HG02571 (cell line): ENCODE results near the gene BANF1.

ENCODE experiments used
- ATAC-seq: cut with Tn5 transposase; IDR thresholded peaks from one replicate; pipeline ENCODE4 v1.9.1; 2021; ENCODE audit warnings: mild to moderate bottlenecking, moderate library complexity; ENCODE audit not compliant: unreplicated experiment

The BANF1 gene

DNA sequence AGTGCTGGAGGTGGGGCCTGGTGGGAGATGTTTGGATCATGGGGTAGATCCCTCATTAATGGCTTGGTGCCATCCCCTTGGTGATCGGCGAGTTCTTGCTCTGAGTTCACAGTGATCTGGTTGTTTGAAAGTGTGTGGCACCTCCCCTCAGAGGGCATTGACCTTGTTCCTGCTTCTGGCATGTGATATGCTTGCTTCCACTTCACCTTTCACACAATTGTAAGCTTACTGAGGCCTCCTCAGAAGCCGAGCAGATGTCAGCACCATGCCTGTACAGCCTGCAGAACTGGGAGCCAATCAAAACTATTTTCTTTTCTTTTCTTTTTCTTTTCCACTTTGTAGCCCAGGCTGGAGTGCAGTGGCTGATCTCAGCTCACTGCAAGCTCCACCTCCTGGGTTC, 35.0 kb downstream of the BANF1 start:
- no peak for ATAC-seq

DNA sequence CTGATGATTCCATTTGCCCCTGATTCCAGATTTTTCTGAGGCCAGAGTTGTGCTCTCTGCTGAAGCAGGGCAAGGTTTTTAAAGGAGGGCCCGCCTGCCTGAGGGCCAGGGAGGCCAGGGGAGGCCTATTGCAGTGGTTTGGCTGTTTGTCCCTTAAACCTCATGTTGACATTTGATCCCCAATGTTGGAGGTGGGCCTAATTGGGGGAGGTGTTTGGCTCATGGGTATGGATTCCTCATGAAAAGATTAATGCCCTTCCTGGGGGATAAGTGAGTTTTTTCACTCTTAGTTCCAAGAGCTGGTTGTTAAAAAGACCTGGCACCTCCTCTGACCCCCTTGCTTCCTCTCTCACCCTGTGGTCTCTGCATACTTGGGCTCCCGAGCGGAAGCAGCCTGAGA, 37.5 kb downstream of the BANF1 start:
- ATAC-seq: no peak

DNA sequence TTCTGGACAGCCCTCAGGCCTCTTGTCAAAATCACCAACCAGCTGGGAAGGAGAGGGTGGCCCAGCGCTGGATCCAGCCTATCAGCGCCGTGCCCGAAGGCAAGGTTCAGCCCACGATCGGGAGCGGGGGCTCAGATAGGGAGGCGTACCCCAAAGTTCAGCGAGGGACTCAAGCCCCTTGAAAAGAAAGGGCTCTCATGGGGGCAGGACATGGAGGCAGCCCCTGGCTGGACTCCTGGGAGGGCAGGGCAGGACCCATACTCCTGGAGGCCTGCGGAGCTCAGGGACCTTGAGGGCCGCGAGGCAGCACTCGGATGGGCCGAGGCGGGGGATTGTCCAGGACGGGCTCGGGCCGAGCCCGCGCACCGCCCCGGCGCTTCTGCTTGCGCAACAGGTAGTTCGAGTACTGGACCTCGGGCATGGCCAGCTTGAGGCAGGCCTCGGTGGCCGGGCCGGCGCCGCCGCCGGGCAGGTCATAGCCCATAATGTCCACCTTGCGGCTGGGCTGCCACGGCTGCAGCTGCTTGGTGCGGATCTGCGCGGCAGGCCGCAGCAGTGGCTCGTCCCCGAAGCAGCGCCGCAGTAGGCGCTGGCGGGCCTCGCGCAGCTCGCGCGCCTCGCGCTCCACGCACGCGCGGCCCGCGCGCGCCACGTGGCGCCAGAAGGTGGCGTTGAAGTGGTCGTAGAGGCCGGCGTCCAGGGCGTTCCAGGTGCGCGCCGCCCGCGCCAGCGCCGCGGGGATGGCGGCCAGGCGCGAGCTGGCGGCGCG, 40.1 kb downstream of the BANF1 start:
- no peak for ATAC-seq

DNA sequence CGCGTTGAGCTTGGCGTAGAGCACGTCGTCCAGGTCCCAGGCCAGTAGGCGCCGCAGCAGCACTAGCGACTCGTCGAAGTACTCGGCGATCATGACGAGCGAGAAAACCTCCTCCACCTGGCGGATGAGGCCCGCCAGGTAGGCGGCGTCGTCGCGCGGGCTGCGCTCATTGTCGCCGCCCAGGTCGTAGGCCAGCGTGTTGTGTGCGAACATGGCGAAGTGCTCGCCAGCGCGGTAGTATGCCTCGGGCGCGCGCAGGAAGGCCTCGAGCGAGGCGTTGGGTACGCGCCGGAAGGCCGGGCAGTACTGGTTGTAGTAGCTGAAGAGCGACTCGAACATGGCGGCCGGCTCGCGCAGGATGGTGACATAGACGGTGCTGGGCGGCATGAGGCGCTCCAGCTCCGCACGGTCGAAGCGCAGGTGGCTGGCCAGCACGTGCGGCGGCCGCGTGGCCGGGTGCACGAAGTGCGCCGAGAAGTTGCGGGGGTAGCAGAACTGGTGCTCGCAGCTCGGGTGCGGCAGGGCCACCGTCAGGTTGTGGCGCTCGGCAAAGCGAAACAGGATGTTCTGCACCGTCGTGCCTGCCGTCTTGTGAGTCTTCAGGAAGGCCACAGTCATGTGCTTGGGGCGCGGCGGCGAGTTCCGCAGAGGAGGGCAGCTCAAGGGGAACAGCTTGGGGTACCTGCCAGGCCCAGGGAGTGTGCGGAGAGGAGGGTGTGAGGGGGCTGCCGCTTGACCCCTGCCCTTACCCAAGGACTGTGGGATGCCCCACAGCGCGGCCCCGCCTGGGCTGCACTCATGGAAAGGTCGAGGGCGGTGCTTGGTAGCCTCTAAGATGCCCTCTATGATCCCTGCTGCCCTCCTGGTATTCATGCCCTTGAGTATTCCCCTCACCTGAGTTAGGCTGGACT, 40.9 kb downstream of the BANF1 start:
- ATAC-seq: no peak

DNA sequence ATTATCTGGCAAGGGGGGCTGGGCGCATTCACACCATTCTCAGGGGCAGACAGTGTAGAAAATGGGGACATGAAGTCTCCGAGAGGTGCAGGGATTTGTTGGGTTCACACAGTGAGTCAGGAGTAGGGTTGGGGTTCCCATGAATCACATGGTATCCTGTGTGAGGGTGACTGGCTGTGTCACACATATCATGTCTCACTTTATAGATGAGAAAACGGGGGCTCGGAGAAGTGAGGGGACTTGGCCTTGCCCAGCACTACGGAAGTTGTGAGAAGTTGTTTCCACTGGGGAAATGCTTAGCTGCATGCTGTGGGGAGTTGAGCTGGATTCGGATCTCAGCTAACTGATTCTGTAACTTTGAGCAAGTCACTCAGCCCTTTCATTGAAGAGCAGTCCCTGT, 42.5 kb downstream of the BANF1 start:
- no peak for ATAC-seq

DNA sequence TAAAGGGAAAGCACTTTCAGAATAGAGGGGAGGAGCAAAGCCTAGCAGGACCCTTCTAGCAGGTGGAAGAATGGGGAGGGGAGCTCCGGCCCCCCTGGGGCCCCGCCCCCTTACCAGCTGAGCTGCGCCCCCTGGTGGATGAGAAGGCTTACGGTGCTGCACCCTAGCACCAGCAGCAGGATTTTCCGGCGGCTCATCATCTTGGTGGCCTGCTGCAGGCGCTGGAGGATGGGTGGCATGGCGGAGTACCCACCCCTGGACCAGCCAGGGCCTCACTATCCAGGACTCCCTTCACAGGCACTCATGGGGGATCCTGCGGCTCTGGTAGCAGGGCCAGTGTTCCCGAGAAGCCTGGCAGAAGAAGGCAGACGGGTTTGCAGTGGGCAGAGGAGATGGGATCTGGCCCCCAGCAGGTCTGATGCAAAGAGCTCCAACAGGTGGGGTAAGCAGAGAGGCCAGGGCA, 42.9 kb downstream of the BANF1 start:
- ATAC-seq: peak; percentile 53

DNA sequence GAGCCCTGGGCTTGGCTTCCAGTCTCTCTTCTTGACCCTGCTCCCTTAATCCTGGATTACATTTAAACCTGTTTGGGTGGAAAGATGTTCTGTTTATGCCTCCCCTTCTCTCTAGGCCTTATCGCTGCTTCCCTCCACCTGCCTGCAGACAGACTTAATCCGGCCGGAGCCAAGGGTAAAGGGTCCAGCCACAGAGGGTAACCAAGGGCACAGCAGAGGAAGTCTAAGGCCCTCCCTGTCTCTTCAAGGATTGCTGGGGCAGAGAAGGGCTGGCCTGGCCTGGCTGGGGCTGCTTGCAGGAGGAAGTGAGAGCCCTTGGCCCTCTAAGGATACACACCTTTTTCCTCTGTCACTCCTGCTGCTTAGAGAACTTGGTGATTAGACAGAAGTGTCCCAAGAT, 44.6 kb downstream of the BANF1 start:
- ATAC-seq: no peak

DNA sequence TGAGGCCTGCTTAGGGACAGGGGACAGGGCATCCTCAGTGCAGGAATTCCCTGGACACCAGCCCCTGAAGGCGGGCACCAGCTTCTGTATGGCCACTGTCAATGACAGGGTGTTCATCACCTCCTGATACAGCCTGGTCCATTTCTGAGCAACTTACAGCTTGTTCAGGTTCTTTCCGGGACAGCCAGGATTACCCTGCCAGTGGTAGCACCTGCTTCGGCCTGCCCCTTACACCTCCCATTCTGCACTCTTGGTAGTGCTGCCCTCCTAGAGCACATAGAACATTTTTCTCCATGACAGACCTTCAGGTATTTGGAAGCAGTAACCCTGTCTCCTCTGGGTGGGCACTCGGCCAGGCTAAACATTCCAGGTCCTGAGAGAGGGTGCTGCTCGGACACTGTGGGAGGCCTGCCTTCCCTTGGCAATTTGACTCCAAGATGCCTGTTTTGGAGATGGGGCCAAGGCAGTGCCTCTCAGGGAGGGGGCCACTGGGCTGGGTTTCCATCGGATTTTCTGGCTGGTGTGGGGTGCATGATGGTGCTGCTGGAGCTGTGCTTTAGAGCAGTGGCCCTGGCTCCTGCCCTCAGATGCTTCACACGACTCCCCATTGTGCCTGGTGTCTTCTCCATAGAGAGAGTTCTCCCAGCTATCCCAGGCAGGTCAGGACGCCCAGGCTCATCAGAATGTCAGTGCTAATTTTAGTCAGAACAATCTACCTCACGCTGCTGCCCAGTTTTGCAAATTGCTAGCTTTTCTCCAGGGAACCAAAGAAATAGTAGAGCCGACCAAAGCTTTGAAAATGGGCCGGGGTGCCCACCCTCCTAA, 45.5 kb downstream of the BANF1 start:
- no peak for ATAC-seq

DNA sequence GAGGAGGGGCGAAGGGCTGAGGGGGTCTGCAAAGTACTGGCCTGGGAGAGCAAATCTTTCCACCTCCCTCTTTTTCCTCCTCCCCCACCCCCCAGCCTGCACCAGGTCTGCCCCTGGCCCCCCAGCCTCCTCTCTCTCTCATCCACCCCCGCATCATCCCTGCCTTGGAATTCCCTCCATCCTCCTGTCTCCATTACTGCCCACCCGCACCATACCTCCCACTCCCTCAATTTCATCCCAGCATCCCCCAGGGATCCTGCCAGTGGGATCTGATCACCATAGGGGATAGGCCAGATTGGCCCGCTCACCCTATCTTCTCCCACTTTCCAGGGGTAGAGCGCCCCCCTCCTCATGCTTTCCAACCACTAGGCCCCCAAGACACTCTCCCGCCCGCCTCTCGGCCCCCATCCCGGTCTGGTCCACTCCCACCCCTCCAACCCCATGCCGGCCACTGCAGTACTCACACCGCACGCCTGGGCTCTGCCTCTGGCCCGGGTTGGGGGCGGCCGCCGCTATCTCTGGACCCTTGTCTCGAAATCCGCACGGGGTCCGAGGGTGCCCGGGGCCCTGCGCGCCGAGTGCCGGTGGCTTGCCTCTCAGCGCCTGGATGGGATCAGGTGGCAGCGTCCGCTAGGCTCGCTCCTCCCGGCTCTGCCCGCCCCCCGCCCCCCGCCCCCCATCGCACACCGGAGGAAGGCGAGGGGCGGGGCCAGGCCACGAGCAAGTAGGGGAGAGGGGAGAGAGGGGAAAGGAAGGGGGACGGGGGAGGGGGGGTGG, 46.4 kb downstream of the BANF1 start, which contains the start of gene GAL3ST3:
TSS of gene GAL3ST3 (minus strand) at position 615 of the 777 bp plus-strand sequence. CDS start 3,746 bp downstream, outside the sequence.
- ATAC-seq: no peak

DNA sequence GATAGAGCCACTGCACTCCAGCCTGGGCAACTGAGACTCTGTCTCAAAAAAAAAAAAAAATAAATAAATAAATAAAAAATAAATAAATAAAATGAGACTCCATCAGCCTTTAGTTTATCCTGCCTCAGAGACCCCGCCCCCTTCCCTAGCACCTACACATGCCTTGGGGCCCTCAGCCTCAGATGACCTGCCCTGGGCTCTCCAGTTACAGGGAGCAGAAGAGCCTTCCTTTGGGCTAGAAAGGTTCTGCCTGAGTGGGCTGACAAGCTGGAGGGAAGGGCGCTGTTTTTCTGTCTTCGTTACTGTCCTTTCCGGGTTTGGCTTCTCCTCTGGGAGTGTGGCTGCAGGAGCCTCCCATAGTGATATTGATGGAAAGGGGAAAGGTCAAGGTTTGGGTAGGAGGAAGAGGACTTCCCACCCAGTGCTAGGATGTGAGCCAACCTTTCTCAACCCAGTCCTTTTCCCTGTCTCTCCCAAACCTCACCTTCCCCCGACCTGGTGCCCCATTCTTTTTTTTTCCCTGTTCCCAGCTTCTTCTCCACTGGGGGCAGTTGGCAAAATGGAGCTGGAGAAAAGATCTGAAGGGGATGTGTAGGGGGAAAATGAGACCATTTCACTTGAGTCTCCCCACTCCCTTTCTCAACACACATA, 48.4 kb downstream of the BANF1 start:
- ATAC-seq: no peak

DNA sequence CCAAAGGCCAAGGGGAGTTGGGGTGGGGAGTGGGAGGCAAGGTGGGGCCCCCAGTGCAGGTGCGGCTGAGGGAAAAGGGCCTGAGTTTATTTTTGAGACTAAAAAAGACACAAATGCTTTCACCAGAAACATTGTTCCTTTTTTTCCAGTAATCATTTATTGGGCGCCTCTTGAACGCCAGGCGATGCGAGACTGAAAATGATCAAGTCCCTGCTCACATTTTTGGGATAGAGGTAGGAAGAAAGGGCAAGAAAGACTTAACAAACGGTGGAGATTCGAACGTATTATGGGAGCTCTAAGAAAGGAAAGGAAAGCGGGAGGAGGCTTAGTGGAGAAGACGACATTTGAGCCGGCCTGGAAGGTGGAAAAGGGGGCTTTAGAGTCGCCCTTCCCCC, 49.1 kb downstream of the BANF1 start:
- ATAC-seq: no peak

DNA sequence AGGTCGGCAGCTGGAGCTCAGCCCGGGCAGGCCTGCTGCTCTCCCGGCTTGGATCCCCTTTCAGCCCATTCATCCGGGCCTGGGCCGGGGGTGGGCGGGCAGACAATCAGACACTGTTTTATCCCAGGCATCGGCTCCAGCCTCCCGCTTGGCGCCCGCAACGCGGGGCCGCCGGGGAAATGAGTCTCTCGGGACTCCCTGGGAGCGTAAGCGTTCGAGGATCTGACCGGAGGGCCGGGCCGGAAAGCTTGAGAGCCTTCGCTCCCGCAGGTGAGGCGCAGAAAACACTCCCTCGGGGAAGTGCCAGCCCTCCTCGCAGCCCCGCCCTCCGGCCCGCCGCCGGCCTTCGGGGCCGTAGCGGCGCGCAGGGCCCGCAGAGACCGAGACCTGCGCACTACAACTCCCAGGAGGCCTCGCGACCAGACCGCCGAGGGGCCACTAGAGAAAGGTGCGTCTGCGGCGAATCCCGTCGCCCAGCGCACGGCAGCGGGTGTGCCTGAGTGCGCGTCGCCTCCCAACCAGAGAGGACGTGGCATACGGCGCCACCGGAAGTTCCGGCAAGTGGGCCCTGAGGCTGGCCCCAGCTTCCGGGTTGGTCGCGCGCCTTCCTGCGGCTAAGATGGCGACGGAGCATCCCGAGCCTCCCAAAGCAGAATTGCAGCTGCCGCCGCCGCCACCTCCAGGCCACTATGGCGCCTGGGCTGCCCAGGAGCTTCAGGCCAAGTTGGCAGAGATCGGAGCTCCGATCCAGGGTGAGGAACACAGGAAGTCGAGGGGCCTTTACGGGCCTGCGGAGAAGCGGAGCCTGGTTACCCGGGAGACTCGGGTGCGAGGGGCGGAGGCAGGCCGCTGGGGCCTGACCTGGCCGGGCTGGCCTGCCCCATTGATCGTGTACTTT, 49.7 kb downstream of the BANF1 start, which contains the start of gene SF3B2:
TSS of gene SF3B2 (plus strand) at position 599 of the 898 bp plus-strand sequence. CDS start at position 620, 21 bp downstream.
- peak; percentile 91 for ATAC-seq

DNA sequence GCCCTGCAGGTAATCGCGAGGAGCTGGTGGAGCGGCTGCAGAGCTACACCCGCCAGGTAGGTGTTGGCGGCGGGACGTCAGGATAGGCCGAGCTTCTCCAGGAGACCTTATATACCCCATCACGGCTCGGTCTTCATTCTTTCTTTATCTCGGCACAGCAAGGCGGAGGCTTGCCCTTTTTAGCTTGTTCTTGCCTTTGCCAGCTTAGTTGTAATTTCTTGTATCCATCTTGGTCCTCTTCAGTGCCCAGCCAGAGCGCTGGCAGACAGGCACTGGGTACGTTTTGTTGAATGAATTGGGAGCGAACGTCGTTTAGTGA, 50.3 kb downstream of the BANF1 start:
- ATAC-seq: no peak
